ENCODE measurements around the gene TRABD2B. TPM values are rescaled to one million over a fixed set of nuclear protein-coding genes. Genes with fewer than 3 reads are reported as not detected.

The TRABD2B gene
- total and polyA plus RNA-seq, 2 of the 4 experiments (the other 2 are of a cell fraction), result not detected

- no peaks in the 10 kb centered on the region for H3K9me1 ChIP-seq (ENCODE audit: insufficient read depth, low read length)
- H3K36me3 ChIP-seq (ENCODE audit: control insufficient read depth, insufficient read depth, low read length), result no peaks in the 10 kb centered on the region
- no peak overlapping the region for H2AK5ac ChIP-seq (ENCODE audit: low read depth, low read length)
- H4K5ac ChIP-seq (ENCODE audit: low read depth, low read length), result no peak overlapping the region
- H2BK5ac ChIP-seq (ENCODE audit: low read depth, low read length, poor library complexity, severe bottlenecking), result no peak overlapping the region
- no peaks in the 10 kb centered on the region for H3K9me3 ChIP-seq (ENCODE audit: control insufficient read depth, insufficient read depth, low read length)
- H3K27ac ChIP-seq (ENCODE audit: insufficient read depth, low read length), result no peak overlapping the region
- H3K4me1 ChIP-seq (ENCODE audit: control insufficient read depth, insufficient read depth, low read length), result no peaks in the 10 kb centered on the region
- no peak overlapping the region for H2BK15ac ChIP-seq (ENCODE audit: low read depth, low read length)
- H3K14ac ChIP-seq (replicated peaks; ENCODE audit: low read depth, low read length), result no peak overlapping the region
- no peak overlapping the region for H3K23ac ChIP-seq (ENCODE audit: low read depth, low read length)
- TF ChIP-seq CEBPB (IDR thresholded peaks at IDR 0.05; ENCODE audit: low read depth, low read length), result no peak
- TF ChIP-seq MAZ (IDR thresholded peaks at IDR 0.05; ENCODE audit: borderline replicate concordance, low read depth, low read length), result no peak
- no peak for TF ChIP-seq ELK1 (IDR thresholded peaks at IDR 0.05; ENCODE audit: borderline replicate concordance, low read depth, low read length)
- TF ChIP-seq MXI1 (IDR thresholded peaks at IDR 0.05; ENCODE audit: borderline replicate concordance, low read depth, low read length), result no peak
- TF ChIP-seq POLR2A (IDR thresholded peaks at IDR 0.05; ENCODE audit: low read depth, low read length), result no peak
- TF ChIP-seq MAFK (IDR thresholded peaks at IDR 0.05; ENCODE audit: low read depth, low read length), result no peak
- no peak for TF ChIP-seq RAD21 (IDR thresholded peaks at IDR 0.05; ENCODE audit: low read length)
- TF ChIP-seq, protein P1, sequence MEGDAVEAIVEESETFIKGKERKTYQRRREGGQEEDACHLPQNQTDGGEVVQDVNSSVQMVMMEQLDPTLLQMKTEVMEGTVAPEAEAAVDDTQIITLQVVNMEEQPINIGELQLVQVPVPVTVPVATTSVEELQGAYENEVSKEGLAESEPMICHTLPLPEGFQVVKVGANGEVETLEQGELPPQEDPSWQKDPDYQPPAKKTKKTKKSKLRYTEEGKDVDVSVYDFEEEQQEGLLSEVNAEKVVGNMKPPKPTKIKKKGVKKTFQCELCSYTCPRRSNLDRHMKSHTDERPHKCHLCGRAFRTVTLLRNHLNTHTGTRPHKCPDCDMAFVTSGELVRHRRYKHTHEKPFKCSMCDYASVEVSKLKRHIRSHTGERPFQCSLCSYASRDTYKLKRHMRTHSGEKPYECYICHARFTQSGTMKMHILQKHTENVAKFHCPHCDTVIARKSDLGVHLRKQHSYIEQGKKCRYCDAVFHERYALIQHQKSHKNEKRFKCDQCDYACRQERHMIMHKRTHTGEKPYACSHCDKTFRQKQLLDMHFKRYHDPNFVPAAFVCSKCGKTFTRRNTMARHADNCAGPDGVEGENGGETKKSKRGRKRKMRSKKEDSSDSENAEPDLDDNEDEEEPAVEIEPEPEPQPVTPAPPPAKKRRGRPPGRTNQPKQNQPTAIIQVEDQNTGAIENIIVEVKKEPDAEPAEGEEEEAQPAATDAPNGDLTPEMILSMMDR (conservative IDR thresholded peaks at IDR 0.05; ENCODE audit: low read depth, low read length), result no peak
- TF ChIP-seq CHD1 (IDR thresholded peaks at IDR 0.05; ENCODE audit: low read depth, low read length), result no peak
- TF ChIP-seq RCOR1 (IDR thresholded peaks at IDR 0.05; ENCODE audit: insufficient replicate concordance, low read length), result no peak
- no peak for TF ChIP-seq FOS (IDR thresholded peaks at IDR 0.05; ENCODE audit: low read depth, low read length)
- TF ChIP-seq, protein P2, sequence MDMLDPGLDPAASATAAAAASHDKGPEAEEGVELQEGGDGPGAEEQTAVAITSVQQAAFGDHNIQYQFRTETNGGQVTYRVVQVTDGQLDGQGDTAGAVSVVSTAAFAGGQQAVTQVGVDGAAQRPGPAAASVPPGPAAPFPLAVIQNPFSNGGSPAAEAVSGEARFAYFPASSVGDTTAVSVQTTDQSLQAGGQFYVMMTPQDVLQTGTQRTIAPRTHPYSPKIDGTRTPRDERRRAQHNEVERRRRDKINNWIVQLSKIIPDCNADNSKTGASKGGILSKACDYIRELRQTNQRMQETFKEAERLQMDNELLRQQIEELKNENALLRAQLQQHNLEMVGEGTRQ (IDR thresholded peaks at IDR 0.05; ENCODE audit: low read depth, low read length), result no peak
- TF ChIP-seq BHLHE40 (IDR thresholded peaks at IDR 0.05; ENCODE audit: low read depth, low read length), result no peak
- TF ChIP-seq RFX5 (IDR thresholded peaks at IDR 0.05; ENCODE audit: low read depth, low read length), result no peak
- TF ChIP-seq SMC3 (IDR thresholded peaks at IDR 0.05; ENCODE audit: low read depth, low read length), result no peak
- TF ChIP-seq NFE2L2 (IDR thresholded peaks at IDR 0.05; ENCODE audit: low read depth, low read length), result no peak
- H4K20me1 ChIP-seq (ENCODE audit: insufficient read depth, low read length), result no peaks in the 10 kb centered on the region
- BruUV-seq (replicated peaks), result no TSS peak
- no peak overlapping the region for H3K56ac ChIP-seq (ENCODE audit: extremely low read depth, insufficient read depth, low read length)
- H3K79me1 ChIP-seq (ENCODE audit: low read depth in 1 of 2, low read length in 2 of 2), result no peaks in the 10 kb centered on the region
- H3K4ac ChIP-seq (ENCODE audit: low read depth, low read length), result no peak overlapping the region
- H3K9ac ChIP-seq (ENCODE audit: low read depth, low read length), result no peak overlapping the region
- ChIA-PET CTCF (no interaction called here), POLR2A (ENCODE audit: unreplicated experiment) (no interaction called here)
- H3K4me2 ChIP-seq (ENCODE audit: low read depth, low read length), result no peak overlapping the region
- ATAC-seq (ENCODE audit: low read depth) (no peak), DNase-seq (no peak)
- intact Hi-C loops (cut with micrococcal nuclease), result no loop called here
- H3K18ac ChIP-seq (ENCODE audit: low read depth, low read length), result no peak overlapping the region
- H2AK9ac ChIP-seq (replicated peaks; ENCODE audit: low read depth, low read length, poor library complexity), result no peak overlapping the region
- H4K8ac ChIP-seq (ENCODE audit: low read depth in 2 of 2, low read length in 2 of 2), result no peak overlapping the region
- no peak overlapping the region for H3K4me3 ChIP-seq (ENCODE audit: insufficient read depth, low read depth, low read length)
- H2BK20ac ChIP-seq (ENCODE audit: low read depth, low read length), result no peak overlapping the region
- no peaks in the 10 kb centered on the region for H3K27me3 ChIP-seq (ENCODE audit: control insufficient read depth, insufficient read depth, low read length)
- H4K91ac ChIP-seq (ENCODE audit: insufficient read depth, low read depth, low read length), result no peak overlapping the region
- dilution Hi-C loops (cut with HindIII; ENCODE audit: low sequenced_read_pairs, unreplicated experiment), result no loop called here
- in situ Hi-C loops (cut with MboI; ENCODE audit: low sequenced_read_pairs), result no loop called here
- no peak overlapping the region for H2AFZ ChIP-seq (replicated peaks; ENCODE audit: low read length, poor library complexity)
- no CpG with 5 or more reads among the region's 3 CpGs for WGBS, 2 experiments (ENCODE audit: extremely low coverage in 2 of 2, insufficient read length in 1 of 2)
- no peak overlapping the region for H2BK120ac ChIP-seq (ENCODE audit: low read depth, low read length)
These were observed 27.7 kb downstream of the TRABD2B start for GRCh38 chr1:47969478-47969877.
